ENCODE results near the gene MAP7.

MAP7 gene

DNA sequence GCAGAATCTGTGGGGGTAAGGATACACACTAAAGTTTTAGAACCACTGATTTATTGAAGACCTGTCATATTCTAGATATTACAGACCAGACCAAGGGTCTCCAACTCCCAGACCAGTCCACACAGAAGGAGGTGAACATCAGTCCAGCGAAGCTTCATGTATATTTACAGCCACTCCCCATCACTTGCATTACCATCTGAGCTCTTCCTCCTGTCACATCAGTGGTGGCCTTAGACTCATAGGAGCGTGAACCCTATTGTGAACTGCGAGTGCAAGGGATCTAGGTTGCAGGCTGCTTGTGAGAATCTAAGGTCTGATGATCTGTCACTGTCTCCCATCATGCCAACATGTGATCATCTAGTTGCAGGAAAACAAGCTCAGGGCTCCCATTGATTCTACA lies 255.6 kb downstream of the MAP7 start:
- DNase-seq (ENCODE audit: insufficient read length) (no peak), FAIRE-seq (no peak)
- TF ChIP-seq POLR2A (IDR thresholded peaks at IDR 0.05; ENCODE audit: low read depth, low read length) (no peak), TAF1 (IDR thresholded peaks at IDR 0.05; ENCODE audit: borderline replicate concordance, low read depth, low read length) (no peak), POLR2AphosphoS5 (IDR thresholded peaks at IDR 0.05; ENCODE audit: low read depth, low read length) (no peak)

Measured in GM12892 (cell line).